HL-60/S4 treated with phorbol 12-myristate 13-acetate at 8.2 ng/mL for 4 days and 3 days (cell line): Measurements from ENCODE around the gene CST9.

Source experiments
- in situ Hi-C: fragments of 300-500 bp; cut with MboI; formaldehyde crosslinking; loops from 2 replicates; pipeline ENCODE4 v1.15.0; 2022; ENCODE audit warnings: low sequenced_read_pairs

Gene CST9

DNA sequence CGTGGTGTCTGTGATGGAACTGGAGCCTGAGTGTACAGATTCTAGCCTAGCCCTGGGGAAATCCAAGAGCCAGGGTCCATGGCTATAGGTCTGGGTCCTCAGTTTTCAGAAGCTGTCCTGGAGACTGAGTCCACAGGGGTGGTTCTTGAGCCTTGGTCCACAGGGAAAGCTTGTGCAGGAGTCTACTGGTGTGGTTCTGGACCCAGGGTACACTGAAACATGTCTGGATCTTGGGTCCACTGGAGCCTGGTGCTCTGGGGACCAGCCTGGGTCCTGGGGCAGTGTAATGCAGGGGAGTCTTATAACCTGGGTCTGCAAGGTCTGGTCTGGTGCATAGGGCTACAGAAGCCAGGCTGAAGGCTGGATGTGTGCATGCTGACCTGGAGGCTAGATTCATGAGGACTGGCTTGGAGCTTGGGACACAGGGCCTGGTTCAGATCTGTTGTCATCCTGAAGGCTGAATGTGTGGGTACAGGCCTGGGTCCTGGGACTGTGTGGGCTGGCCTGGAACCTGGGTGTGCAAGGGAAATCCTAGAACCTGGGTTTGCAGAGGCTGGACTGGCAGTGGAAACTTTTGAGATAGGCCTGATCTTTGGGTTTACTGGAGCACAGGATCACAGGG lies 42.9 kb downstream of the CST9 start:
- in situ Hi-C loops, result no loop called here

DNA sequence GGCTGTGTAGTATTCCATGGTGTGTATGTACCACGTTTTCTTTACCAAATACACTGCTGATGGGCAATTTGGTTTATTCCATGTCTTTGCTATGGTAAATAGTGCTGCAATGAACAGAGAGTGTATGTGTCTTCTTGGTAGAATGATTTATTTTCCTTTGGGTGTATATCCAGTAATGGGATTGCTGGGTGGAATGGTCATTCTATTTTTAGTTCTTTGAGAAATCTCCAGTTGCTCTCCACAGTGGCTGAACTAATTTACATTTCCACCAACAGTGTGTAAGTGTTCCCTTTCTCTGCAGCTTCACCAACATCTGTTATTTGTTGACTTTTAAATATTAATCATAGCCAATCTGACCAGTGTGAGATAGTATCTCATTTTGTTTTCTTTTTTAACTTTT lies 51.3 kb downstream of the CST9 start:
- in situ Hi-C loops, result no loop called here
